Measurements from ENCODE around the gene CDHR4.

DNA sequence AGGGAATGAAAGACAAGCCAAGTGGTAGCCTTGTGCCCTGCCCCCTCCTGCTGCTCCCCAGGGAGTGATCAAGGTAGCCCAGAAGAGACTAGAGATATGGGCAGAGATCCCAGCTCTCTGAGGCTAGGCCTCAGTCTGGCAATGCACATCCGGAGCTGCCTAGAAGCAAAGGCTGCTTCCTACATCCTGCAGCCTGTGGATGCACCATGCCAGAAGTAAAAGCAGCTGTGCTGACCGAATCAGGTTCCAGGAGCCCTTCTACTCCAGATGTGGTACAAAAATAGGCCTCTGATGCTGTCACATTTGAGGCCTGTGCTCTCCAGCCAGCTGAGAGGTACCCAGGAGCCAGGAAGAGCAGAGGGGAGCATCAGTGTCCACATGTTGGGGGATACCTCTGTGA lies 40.7 kb upstream of the CDHR4 start:
- TF ChIP-seq, protein P1, sequence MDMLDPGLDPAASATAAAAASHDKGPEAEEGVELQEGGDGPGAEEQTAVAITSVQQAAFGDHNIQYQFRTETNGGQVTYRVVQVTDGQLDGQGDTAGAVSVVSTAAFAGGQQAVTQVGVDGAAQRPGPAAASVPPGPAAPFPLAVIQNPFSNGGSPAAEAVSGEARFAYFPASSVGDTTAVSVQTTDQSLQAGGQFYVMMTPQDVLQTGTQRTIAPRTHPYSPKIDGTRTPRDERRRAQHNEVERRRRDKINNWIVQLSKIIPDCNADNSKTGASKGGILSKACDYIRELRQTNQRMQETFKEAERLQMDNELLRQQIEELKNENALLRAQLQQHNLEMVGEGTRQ (IDR thresholded peaks at IDR 0.05; ENCODE audit: low read length), result no peak
- TF ChIP-seq, protein P2, sequence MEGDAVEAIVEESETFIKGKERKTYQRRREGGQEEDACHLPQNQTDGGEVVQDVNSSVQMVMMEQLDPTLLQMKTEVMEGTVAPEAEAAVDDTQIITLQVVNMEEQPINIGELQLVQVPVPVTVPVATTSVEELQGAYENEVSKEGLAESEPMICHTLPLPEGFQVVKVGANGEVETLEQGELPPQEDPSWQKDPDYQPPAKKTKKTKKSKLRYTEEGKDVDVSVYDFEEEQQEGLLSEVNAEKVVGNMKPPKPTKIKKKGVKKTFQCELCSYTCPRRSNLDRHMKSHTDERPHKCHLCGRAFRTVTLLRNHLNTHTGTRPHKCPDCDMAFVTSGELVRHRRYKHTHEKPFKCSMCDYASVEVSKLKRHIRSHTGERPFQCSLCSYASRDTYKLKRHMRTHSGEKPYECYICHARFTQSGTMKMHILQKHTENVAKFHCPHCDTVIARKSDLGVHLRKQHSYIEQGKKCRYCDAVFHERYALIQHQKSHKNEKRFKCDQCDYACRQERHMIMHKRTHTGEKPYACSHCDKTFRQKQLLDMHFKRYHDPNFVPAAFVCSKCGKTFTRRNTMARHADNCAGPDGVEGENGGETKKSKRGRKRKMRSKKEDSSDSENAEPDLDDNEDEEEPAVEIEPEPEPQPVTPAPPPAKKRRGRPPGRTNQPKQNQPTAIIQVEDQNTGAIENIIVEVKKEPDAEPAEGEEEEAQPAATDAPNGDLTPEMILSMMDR (IDR thresholded peaks at IDR 0.05; ENCODE audit: control extremely low read depth in 1 of 3, insufficient read depth in 1 of 3, low read depth in 1 of 3, low read length in 3 of 3), result no peak
- no peak for TF ChIP-seq TBP (IDR thresholded peaks at IDR 0.05; ENCODE audit: low read depth, low read length)
- no peak for TF ChIP-seq POLR2AphosphoS5 (IDR thresholded peaks at IDR 0.05; ENCODE audit: low read depth, low read length)
- no peak for TF ChIP-seq ASH2L (IDR thresholded peaks at IDR 0.05; ENCODE audit: low read length)
